ENCODE results near the gene KLF1.

GRCh38 chr19:12843999-12844732 is 42.8 kb downstream of the KLF1 start:
- TF ChIP-seq, protein P1, sequence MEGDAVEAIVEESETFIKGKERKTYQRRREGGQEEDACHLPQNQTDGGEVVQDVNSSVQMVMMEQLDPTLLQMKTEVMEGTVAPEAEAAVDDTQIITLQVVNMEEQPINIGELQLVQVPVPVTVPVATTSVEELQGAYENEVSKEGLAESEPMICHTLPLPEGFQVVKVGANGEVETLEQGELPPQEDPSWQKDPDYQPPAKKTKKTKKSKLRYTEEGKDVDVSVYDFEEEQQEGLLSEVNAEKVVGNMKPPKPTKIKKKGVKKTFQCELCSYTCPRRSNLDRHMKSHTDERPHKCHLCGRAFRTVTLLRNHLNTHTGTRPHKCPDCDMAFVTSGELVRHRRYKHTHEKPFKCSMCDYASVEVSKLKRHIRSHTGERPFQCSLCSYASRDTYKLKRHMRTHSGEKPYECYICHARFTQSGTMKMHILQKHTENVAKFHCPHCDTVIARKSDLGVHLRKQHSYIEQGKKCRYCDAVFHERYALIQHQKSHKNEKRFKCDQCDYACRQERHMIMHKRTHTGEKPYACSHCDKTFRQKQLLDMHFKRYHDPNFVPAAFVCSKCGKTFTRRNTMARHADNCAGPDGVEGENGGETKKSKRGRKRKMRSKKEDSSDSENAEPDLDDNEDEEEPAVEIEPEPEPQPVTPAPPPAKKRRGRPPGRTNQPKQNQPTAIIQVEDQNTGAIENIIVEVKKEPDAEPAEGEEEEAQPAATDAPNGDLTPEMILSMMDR (IDR thresholded peaks at IDR 0.05; ENCODE audit: low read depth, low read length) = no peak
- TF ChIP-seq POLR2A (IDR thresholded peaks at IDR 0.05; ENCODE audit: extremely low read depth, insufficient read length) (no peak), MAX (IDR thresholded peaks at IDR 0.05; ENCODE audit: low read depth, low read length) (no peak), MYC (IDR thresholded peaks at IDR 0.05; ENCODE audit: low read depth, low read length) (no peak)
